C4-2B (cell line): ENCODE measurements around the gene TFDP1.

ENCODE experiments used
- ZFX ChIP-seq: fragments of 450-650 bp; IDR thresholded peaks from 2 replicates; pipeline ENCODE4 v1.6.1; 2017
- TF ChIP-seq, protein P1 (sequence below): fragments of 450-650 bp; conservative IDR thresholded peaks from 2 replicates; pipeline ENCODE4 v1.5.1; 2017; ENCODE audit warnings: mild to moderate bottlenecking

DNA sequence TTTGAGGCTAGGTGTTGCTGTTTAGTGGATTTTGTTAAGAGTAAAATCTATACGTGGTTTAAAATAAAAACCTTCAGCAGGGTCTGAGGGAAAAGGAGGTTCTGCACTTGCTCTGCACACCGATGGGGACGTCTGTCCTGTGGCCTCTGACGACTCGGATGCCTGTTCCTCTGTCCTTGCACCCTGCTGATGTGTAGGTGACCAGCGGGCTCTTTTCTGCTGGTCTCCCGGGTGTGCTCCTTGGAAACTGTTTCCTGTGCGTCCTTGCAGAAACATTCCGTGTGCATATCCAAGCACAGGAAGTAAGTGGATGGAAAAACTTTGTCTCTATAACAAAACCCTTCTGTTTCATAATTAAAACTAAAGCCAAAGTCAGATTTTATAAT is 69.6 kb downstream of the TFDP1 start:
- TF ChIP-seq, protein P1, sequence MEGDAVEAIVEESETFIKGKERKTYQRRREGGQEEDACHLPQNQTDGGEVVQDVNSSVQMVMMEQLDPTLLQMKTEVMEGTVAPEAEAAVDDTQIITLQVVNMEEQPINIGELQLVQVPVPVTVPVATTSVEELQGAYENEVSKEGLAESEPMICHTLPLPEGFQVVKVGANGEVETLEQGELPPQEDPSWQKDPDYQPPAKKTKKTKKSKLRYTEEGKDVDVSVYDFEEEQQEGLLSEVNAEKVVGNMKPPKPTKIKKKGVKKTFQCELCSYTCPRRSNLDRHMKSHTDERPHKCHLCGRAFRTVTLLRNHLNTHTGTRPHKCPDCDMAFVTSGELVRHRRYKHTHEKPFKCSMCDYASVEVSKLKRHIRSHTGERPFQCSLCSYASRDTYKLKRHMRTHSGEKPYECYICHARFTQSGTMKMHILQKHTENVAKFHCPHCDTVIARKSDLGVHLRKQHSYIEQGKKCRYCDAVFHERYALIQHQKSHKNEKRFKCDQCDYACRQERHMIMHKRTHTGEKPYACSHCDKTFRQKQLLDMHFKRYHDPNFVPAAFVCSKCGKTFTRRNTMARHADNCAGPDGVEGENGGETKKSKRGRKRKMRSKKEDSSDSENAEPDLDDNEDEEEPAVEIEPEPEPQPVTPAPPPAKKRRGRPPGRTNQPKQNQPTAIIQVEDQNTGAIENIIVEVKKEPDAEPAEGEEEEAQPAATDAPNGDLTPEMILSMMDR, result no peak
- TF ChIP-seq ZFX, result no peak
